ENCODE measurements around the gene MIF.

Gene MIF

DNA sequence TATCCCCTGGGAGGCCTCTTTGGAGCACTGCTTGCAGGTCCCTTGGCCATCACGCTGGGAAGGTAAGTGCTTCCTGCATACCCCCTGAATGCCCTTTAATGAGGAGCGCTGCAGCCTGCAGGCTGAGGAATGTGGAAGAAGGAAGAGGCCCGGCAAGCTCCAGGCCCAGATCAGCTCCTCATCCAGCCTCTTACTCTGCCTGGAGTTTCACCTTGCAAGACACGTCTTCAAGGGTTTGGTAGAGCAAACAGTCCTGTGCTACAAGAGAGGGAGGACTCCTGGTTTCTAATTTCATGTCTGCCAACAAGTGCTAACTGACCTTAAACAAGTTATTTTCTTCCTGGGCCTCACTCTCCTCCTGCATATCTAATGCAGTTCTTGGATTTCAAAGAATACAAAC lies 25.6 kb upstream of the MIF start:
- Histone ChIP-seq H3K4me3 (no peak overlapping the region), H3K27ac (no peak overlapping the region)

- no peak overlapping the region for H3K27ac ChIP-seq
- H3K4me3 ChIP-seq, result no peak overlapping the region
Observed at GRCh38 chr22:23874871-23875270, 19.3 kb upstream of the MIF start.

DNA sequence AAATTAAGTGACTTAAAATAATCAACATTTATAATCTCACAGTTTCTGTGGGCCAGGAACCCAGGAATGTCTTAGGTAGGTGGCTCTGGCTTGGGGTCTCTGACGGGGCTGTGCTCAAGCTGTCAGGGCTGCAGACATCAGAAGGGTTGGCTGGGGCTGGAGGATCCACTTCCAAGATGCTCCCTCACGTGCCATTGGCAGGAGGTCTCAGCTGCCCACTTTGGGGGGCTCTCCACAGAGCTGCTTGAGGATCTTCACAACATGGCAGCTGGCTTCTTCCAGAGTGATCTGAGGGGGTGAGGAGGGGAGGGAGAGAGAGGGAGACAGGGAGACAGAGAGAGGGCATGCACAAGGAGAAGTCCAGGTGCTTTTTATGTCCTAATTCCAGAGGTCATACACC lies 18.4 kb upstream of the MIF start:
- H3K27ac ChIP-seq, result no peak overlapping the region
- no peak overlapping the region for H3K4me3 ChIP-seq

DNA sequence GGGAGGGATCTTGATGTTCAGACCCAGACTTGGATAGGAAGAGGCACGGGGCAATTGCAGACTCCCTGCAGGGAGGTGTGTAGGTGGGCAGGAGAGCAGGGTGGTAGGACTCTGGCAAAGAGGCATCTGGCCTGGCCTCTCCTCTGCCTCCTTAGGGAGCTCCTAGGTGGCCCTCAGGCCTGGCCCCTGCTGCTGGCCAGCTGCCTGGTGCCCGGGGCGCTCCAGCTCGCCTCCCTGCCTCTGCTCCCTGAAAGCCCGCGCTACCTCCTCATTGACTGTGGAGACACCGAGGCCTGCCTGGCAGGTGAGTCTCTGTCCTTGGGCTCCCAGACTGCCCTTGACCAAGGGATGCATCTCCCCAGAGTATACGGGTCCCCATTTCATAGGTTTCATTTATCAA lies 16.6 kb upstream of the MIF start:
- Histone ChIP-seq H3K4me3 (no peak overlapping the region), H3K27ac (no peak overlapping the region)

- Histone ChIP-seq H3K4me3 (no peak overlapping the region), H3K27ac (no peak overlapping the region)
Observed at GRCh38 chr22:23878219-23878618, 16.0 kb upstream of the MIF start.

GRCh38 chr22:23882370-23882769 lies 11.8 kb upstream of the MIF start:
- peak overlapping the region in 1 of 7 experiments; percentile 14 for H3K4me3 ChIP-seq
- peak overlapping the region in 1 of 21 experiments; percentile 48 for H3K27ac ChIP-seq

- Histone ChIP-seq H3K27ac (no peak overlapping the region), H3K4me3 (no peak overlapping the region)
Observed at GRCh38 chr22:23883658-23884057, 10.5 kb upstream of the MIF start.

DNA sequence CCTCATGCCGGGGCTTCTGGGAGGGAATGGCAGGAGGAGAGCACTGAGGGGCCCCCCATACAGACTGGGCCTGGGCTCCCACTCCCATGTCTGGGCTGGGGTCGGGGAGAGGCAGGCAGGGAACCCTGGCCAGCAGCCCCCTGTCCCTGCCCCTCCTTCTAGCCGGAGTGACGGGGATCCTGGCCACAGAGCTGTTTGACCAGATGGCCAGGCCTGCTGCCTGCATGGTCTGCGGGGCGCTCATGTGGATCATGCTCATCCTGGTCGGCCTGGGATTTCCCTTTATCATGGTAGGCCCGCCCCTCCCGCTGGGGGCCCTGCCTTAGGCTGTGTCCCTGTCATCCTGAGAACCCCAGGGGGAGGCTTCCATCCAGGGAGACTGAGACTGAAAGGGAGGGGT lies 10.0 kb upstream of the MIF start:
- Histone ChIP-seq H3K4me3 (no peak overlapping the region), H3K27ac (no peak overlapping the region)

DNA sequence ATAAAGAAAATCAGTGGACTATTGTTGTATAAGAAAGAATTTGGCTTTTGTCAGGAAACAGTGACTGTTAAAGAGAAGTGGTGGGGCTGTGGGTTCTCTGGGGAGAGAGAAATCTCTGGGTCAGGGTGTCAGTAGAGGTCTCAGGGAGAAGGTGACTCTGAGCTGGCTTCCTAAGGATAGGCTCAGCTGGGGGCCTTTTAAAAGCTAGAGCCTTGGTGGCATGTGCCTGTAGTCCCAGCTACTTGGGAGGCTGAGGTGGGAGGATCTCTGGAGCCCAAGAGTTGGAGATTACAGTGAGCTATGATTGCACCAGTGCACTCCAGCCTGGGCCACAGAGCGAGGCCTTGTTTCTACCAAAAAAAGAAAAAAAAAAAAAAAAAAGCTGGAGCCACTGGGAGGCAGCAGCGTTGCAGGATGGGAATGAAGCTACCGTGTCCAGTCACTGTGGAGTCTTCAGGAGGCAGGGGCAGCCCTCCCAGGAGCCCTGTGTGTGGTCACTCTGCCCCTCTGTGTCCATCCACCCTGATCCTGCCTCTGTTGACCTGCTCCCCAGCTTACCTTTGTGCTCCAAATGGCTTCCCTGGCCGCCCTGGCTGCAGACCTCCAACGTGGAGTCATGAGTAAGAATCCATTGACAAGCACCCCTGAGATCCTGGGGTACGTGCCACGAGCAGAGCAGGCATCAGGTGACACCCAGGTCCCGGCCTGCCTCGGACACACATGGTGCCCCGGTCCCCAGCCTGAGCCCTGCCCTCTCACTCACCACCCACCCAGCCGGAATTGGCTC lies 5.4 kb upstream of the MIF start:
- no peak overlapping the region for H3K4me3 ChIP-seq
- peak overlapping the region in 8 of 21 experiments; percentile 0 to 75 (median 17) for H3K27ac ChIP-seq

DNA sequence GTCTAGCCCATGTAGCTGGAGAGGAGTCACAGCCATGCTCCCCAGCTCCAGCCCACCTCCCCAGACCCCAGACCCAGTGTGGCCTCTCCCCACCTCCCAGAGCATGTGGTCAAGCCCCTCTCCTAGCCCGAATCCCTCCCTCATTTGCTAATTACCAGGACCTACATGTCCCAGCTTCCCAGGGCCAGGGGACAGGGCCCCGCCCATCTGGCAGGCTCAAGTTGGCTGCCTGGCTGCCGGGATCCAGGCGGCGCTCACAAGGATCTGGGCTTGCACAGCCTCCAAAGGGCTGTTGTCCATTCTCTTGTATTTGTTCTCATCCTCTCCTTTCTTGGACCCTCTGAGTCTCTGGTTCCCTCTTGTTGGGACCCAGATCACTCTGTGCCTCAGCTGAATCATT lies 4.6 kb upstream of the MIF start:
- Histone ChIP-seq H3K4me3 (no peak overlapping the region), H3K27ac (no peak overlapping the region)

GRCh38 chr22:23891726-23892125 lies 2.5 kb upstream of the MIF start:
- Histone ChIP-seq H3K4me3 (no peak overlapping the region), H3K27ac (no peak overlapping the region)

DNA sequence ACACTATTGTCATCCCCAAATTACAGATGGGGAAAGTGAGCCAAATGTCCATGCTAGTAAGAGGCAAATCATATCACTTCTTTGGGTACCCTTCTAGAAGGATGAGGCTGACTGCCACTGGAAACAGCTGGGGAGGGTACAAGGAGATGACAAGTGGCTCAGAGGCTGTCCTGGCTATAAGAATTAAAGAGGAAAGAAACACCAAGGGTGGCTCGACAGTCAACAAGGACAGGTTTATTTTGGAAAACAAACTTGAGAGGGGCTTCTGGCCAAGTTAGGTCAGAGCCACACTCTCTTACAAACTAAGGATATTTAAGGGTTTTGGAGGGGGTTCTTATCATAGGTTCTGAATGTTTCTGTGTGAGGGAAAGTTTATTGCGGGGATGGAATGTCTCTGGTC lies 2.1 kb upstream of the MIF start:
- Histone ChIP-seq H3K27ac (no peak overlapping the region), H3K4me3 (no peak overlapping the region)

- Histone ChIP-seq H3K4me3 (no peak overlapping the region), H3K27ac (peak overlapping the region in 2 of 21 experiments; percentile 21 to 98)
Observed at GRCh38 chr22:23892706-23893105, 1.5 kb upstream of the MIF start.

DNA sequence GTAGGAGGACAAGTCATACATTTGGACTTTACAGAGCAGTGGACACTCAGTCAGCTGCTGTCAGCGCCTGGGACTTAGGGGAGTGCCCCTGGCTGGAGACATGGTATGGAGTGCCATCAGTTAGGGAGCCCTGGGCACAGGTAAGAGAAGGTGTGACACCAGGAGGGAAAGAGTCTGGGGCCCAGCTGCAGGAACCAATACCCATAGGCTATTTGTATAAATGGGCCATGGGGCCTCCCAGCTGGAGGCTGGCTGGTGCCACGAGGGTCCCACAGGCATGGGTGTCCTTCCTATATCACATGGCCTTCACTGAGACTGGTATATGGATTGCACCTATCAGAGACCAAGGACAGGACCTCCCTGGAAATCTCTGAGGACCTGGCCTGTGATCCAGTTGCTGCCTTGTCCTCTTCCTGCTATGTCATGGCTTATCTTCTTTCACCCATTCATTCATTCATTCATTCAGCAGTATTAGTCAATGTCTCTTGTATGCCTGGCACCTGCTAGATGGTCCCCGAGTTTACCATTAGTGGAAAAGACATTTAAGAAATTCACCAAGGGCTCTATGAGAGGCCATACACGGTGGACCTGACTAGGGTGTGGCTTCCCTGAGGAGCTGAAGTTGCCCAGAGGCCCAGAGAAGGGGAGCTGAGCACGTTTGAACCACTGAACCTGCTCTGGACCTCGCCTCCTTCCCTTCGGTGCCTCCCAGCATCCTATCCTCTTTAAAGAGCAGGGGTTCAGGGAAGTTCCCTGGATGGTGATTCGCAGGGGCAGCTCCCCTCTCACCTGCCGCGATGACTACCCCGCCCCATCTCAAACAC lies 850 bp upstream of the MIF start:
- H3K4me3 ChIP-seq, result peak overlapping the region; percentile 55 to 93 (median 70)
- H3K27ac ChIP-seq, result peak overlapping the region; percentile 84 to 99 (median 96)

DNA sequence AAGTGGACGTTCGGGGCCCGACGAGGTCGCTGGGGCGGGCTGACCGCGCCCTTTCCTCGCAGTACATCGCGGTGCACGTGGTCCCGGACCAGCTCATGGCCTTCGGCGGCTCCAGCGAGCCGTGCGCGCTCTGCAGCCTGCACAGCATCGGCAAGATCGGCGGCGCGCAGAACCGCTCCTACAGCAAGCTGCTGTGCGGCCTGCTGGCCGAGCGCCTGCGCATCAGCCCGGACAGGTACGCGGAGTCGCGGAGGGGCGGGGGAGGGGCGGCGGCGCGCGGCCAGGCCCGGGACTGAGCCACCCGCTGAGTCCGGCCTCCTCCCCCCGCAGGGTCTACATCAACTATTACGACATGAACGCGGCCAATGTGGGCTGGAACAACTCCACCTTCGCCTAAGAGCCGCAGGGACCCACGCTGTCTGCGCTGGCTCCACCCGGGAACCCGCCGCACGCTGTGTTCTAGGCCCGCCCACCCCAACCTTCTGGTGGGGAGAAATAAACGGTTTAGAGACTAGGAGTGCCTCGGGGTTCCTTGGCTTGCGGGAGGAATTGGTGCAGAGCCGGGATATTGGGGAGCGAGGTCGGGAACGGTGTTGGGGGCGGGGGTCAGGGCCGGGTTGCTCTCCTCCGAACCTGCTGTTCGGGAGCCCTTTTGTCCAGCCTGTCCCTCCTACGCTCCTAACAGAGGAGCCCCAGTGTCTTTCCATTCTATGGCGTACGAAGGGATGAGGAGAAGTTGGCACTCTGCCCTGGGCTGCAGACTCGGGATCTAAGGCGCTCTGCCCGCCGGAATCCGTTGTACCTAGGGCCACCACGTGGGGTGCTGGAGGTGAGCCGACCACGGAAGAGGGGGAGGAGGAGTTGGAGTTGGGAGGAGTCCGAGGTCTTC lies 771 bp downstream of the MIF start:
- H3K27ac ChIP-seq, result peak overlapping the region; percentile 84 to 99 (median 96)
- H3K4me3 ChIP-seq, result peak overlapping the region; percentile 55 to 93 (median 70)

GRCh38 chr22:23895599-23896144 lies 1.5 kb downstream of the MIF start:
- Histone ChIP-seq H3K27ac (peak overlapping the region in 15 of 21 experiments; percentile 88 to 99 (median 96)), H3K4me3 (peak overlapping the region; percentile 55 to 93 (median 70))

- peak overlapping the region in 3 of 21 experiments; percentile 88 to 97 (median 95) for H3K27ac ChIP-seq
- H3K4me3 ChIP-seq, result no peak overlapping the region
Observed at GRCh38 chr22:23896166-23896522, 2.0 kb downstream of the MIF start.

GRCh38 chr22:23896523-23897186 lies 2.5 kb downstream of the MIF start:
- H3K4me3 ChIP-seq, result no peak overlapping the region
- H3K27ac ChIP-seq, result peak overlapping the region in 1 of 21 experiments; percentile 6

DNA sequence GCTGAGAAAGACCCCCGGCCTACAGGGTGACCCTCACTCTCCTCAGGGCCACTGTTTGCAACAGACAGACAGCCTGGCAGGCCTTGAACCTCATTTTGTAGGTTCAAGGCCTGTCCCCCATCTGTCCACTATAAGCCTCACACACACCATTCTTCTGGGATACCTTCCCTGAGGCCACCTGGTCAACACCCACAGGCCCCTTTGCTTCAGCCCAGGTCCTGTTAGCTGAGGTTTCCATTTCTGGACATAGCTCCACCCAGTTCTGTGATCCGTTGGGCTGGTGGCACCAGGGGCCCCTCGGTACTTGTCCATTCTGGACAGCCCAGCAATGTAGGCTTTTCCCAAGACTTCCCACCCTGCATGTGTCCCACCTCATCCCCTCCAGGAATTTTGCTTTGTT lies 3.1 kb downstream of the MIF start:
- no peak overlapping the region for H3K27ac ChIP-seq
- no peak overlapping the region for H3K4me3 ChIP-seq
